Measurements from ENCODE around the gene HSPA6. TPM values are rescaled to one million over a fixed set of nuclear protein-coding genes. Genes with fewer than 3 reads are reported as not detected.

The HSPA6 gene
- under 0.01 TPM in 1 of 2 replicates, not detected in the other for total RNA-seq

GRCh38 chr1:161523817-161524741 is at the start of gene HSPA6:
HSPA6 (plus strand) TSS chr1:161524540; CDS start chr1:161524659, 119 bp downstream.

GRCh38 chr1:161549652-161550051 is 25.3 kb downstream of the HSPA6 start, which contains the start of gene FCGR3A:
FCGR3A (minus strand) TSS chr1:161549818; CDS start chr1:161549736, 82 bp downstream.

Other genes starting within 250 kb of the HSPA6 start
- 3.5 and 20.9 TPM in 2 replicates for gene MPZ, start 214.6 kb upstream of the HSPA6 start, total RNA-seq
- 41.8 and 122 TPM in 2 replicates for gene SDHC, start 210.2 kb upstream of the HSPA6 start, total RNA-seq
- gene CFAP126, start 156.7 kb upstream of the HSPA6 start, total RNA-seq = not detected in 2 replicates
- 0.86 and 2.1 TPM in 2 replicates for gene FCGR2A, start 19.1 kb upstream of the HSPA6 start, total RNA-seq
- gene FCGR3A, start 25.3 kb downstream of the HSPA6 start, total RNA-seq = not detected in 2 replicates
- not detected in 2 replicates for gene FCGR3B, start 106.6 kb downstream of the HSPA6 start, total RNA-seq
- gene FCGR2B, start 138.6 kb downstream of the HSPA6 start, total RNA-seq = not detected in 2 replicates
- 1.2 and 4.6 TPM in 2 replicates for gene FCRLA, start 182.7 kb downstream of the HSPA6 start, total RNA-seq
- 9.5 and 11.5 TPM in 2 replicates for gene FCRLB, start 197.0 kb downstream of the HSPA6 start, total RNA-seq
- gene DUSP12, start 225.2 kb downstream of the HSPA6 start, total RNA-seq = 19.9 and 37.9 TPM in 2 replicates
- gene ATF6, start 241.8 kb downstream of the HSPA6 start, total RNA-seq = 21.6 and 21.8 TPM in 2 replicates